GM19324 (cell line): ENCODE data around the gene BMERB1.
"Not testable (repeated sequence)": the region's sequence is repeated elsewhere in the genome, so short reads cannot be mapped to it uniquely, and the experiment has no call there.

Experiments
- ATAC-seq: cut with Tn5 transposase; IDR thresholded peaks from one replicate; pipeline ENCODE4 v1.9.1; 2021; ENCODE audit warnings: mild to moderate bottlenecking, moderate library complexity; ENCODE audit not compliant: unreplicated experiment, low FRiP score

BMERB1 gene

DNA sequence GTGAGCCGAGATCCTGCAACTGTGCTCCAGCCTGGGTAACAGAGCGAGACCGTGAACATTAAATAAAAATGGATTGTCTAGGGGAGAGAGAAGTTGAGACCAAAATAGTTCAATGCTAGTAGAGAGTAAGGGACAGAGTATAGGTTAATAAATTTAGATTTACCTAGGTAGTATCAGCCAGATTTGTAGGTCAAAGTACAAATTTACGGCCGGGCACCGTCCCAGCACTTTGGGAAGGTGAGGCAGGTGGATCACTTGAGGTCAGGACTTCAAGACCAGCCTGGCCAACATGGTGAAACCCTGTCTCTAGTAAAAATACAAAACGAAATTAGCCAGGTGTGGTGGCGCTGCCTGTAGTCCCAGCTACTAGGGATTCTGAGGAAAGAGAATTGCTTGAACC lies 12.2 kb upstream of the BMERB1 start:
- no peak for ATAC-seq

DNA sequence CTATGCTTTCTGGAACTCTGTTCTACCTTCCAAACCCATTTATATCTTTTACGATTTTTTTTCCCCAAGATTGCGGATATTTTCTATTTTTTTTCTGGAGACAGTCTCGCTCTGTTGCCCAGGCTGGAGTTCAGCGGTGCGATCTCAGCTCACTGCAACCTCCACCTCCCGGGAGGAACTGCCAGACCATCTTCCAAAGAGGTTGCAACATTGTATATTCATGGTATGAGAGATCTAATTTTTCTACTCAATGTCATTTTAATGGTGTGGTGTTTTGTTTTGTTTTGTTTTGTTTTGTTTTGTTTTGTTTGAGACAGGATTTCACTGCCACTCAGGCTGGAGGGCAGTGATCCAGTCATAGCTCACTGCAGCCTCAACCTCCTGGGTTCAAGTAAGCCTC lies 8.5 kb upstream of the BMERB1 start:
- no peak for ATAC-seq

DNA sequence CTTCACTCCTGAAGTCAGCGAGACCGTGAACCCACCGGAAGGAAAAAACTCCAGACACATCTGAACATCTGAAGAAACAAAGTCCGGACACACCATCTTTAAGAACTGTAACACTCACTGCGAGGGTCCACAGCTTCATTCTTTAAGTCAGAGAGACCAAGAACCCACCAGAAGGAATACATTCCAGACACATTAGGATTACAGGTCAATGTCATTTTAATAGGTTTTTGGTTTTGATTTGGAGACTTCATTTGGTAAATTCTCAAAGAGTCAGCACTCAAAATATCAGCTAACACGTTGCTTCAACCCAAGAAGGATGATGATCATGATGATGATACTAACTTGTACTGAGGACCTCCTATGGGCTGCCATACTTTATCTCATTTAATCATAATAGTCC lies 7.6 kb upstream of the BMERB1 start:
- ATAC-seq: no peak

DNA sequence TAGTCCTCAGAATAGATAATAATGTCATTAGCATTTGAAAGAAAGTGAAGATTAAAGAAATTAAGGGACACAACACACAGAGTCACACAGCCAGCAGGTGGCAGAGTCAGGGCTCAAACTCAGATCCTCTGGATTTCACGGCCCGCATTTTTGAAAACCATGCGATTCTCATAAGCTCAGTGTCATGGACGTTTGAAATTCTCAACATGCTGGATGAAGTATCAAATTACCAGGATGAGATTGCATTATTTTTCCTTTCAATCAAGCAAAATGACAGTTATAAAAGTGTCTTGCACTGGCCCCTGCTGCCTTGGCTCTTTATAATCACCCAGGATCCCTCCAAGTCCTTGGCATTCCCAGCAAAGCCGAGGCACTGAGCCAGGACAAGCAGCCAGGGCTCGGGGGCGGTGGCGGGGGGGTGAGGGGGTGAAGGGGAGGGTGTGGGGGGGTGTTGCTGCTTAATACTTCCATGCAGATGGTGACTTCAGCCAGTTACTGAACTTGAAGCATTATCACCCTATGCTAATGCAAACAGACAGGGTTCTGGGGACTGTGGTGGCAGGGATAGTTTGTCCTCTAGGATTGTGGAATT lies 6.6 kb upstream of the BMERB1 start:
- ATAC-seq: no peak

DNA sequence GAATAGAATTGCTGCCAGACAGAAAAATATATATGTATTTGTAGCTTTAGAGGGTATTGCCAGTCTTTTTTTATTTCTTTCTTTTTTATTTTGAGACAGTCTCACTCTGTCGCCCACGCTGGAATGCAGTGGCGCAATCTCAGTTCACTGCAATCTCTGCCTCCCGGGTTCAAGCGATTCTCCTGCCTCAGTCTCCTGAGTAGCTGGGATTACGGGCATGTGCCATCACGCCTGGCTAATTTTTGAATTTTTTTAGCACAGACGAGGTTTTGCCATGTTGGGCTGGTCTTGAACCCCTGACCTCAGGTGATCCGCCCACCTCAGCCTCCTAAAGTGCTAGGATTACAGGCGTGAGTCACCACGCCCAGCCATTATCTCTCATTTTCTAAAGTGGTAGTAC lies 3.5 kb upstream of the BMERB1 start:
- ATAC-seq: not testable (repeated sequence)

DNA sequence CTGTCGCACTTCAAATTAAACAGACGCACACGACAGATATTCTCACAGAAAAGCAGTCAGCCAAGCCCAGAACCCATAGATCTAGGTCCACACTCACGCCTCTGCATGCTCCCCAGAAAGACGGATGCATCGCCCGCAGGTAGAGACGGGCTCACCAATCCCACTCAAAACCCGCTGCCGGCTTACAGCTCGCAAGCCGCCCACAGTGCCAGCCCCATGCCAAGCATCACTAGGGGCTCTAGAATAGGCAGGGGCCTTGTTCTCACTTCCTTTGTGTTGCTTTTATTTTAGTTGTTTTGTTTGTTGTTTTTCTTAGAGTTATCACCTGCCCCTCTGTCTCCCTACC lies 336 bp upstream of the BMERB1 start:
- ATAC-seq: no peak

DNA sequence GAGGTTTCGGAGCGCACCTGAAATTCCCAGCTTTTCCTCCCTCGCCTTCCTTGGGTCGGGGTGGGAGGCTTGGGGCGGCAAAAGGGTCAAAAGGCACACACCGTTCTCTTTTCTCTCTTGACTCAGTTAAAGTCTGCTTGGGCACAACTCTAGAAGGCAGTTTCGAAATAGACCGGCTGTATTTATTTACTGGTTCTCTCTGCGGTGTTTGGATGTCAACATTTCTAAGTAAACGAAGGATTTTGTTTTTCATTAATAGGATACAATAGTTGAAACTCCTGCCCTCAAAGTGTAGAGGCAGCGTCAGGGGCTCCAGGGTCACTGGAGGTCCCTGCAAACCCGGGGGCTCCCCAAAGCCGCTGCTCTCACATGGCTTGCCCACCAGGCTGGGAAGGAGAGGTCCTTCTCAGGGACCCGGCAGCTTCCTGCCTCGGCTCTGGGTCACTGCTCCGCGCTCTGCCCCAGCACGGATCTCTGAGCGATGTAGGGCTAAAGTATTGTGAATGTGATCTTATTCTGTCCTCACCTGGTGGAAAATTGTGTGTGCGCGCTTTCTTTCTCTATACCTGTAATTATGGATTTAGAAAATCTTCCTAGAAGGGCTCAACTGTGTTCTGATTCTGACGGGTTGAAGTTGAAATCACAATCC lies 952 bp downstream of the BMERB1 start:
- no peak for ATAC-seq

DNA sequence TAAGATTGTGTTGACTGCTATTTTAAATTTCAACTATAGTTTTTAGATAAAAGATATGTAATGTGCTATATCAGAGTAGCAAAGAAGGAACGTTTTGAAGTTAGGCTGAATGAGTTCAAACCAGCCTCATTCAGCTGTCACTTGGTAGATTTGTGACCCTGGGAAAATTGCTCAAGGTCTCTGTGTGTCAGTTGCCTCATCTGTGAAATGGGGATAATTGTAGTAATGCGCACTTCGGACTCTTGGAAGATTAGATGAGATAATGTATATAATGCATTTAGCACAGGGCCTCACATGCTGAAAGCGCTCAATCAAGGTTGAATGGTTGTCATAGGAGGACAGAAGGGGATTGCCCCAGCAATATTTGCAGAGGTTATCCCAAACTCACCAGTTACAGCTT lies 4.7 kb downstream of the BMERB1 start:
- ATAC-seq: no peak

DNA sequence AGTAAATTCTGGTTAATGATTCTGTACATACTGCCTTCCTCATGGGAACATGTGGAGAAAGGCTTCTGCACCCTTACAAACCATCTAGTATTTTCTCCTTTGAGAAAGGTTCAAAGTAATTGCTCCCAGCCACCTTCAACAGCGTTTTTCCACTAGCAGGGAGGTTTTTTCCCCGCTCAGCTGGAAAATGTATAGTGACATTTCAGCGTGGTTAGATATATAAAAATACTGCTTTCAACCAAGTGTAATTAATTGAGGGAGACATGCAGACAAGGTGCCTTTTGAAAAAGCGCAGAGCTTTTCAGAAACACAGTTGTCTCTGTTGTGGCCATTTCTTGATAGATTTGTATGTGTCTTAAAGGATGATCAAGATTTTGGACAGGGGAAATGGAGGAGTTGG lies 5.1 kb downstream of the BMERB1 start:
- no peak for ATAC-seq

DNA sequence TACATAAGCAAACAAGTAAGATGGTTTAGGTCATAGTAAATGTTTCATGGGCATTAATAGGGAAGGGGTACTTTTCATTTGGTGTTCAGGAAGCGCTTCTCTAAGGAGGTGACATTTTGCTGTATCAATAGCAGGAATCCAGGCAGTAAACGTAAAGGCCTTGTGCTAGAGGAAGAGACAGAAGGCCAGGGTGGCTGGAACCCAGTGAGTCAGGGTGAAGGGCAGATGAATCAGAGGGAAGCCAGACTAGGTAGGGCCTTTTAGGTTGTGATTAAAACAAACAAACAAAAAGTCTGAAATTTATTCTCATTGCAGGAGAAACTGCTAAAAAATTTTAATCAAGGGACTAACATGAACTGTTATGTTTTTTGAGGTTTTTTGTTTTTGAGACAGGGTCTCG lies 6.5 kb downstream of the BMERB1 start:
- ATAC-seq: no peak

DNA sequence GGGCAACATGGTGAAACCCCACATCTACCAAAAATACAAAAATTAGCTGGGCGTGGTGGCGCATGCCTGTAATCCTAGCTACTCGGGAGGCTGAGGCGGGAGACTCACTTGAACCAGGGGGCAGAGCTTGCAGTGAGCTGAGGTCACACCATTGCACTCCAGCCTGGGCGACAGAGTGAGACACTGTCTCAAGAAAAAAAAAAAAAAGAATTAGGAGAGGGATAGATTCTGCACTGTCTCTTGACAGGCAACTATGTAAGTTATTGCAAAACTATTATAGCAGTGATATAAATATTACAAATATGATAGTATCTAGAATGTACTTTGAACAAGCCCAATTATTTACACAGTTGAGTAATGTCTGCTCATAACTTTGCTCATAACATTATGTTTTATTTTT lies 7.8 kb downstream of the BMERB1 start:
- not testable (repeated sequence) for ATAC-seq

DNA sequence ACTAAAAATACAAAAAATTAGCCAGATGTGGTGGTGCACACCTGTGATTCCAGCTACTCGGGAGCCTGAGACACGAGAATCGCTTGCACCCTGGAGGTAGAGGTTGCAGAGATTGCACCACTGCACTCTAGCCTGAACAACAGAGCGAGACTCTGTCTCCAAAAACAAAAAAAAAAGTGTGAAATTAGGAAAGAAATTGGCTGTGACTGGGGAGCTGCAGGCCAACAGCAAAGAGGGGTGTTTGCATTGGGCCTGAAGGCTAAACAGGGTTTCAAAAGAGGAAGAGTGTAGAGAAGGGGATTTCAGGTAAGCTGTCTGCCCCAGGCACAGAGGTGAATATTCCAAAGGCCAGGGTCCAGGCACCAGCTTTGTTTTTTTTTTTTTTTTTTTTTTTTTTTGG lies 9.4 kb downstream of the BMERB1 start:
- no peak for ATAC-seq

DNA sequence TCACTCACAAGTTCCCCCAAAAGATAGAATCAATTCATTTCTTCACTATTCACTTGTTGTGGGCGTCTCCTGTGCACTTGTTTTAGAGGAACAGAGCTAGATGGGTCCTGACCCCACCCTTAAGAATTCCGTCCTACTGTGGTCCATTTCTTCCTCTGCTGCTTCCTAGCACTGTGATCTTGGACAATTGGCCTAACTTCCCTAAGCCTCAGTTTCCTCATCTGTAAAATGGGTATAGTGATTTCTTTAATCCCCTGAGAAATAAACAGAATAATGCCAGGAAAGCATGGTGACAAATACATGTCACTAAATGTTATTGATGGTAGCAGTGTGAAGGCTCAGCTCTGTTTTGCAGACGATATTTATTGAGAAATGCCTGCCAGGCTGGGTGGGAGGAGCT lies 9.9 kb downstream of the BMERB1 start:
- ATAC-seq: no peak

DNA sequence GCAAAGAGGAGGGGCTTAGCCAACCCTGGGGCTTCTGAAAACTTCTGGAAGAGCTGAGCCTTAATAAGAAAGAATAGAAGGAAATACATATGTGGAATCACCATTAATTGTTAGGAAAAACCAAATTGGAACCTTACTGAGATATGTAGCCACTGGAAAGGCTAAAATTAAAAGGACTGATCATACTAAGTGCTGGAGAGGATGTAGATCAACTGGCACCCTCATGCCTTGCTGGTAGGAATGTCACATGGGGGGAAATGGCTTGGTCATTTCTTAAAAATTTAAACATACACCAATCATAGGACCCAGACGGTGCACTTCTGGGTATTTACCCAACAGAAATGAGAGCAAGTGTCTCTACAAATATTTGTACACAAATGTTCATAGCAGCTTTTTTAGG lies 11.1 kb downstream of the BMERB1 start:
- ATAC-seq: no peak

DNA sequence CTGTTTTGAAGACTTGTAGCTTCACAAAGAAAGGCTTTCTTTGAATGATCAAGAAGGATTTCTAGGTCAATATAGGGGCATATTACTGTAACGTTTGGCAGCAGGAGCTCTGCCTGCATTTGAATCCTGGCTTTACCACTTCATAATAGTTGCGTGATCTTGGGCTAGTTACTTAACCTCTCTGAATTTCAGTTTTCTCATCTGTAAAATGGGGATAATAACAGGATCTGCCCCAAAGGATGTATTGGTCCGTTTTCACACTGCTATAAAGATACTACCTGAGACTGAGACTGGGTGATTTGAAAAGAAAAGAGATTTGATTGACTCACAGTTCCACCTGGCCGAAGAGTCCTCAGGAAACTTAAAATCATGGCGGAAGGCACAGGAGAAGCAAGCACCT lies 12.5 kb downstream of the BMERB1 start:
- no peak for ATAC-seq

DNA sequence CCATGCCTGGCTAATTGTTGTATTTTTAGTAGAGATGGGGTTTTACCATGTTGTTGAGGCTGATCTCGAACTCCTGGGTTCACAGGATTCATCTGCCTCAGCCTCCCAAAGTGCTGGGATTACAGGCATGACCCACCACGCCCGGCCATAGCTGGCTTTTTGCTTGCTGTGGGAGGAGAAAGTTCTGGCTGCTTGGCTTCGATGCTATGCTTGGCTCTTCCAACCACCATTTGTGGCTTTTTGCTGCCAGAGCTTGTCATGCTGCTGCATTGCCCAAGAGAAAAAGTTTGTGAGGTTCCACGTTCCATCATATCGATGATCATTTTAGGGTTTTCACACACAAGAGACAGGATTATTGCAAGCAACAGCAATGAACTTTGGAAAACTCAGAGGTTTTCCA lies 16.2 kb downstream of the BMERB1 start:
- ATAC-seq: no peak

DNA sequence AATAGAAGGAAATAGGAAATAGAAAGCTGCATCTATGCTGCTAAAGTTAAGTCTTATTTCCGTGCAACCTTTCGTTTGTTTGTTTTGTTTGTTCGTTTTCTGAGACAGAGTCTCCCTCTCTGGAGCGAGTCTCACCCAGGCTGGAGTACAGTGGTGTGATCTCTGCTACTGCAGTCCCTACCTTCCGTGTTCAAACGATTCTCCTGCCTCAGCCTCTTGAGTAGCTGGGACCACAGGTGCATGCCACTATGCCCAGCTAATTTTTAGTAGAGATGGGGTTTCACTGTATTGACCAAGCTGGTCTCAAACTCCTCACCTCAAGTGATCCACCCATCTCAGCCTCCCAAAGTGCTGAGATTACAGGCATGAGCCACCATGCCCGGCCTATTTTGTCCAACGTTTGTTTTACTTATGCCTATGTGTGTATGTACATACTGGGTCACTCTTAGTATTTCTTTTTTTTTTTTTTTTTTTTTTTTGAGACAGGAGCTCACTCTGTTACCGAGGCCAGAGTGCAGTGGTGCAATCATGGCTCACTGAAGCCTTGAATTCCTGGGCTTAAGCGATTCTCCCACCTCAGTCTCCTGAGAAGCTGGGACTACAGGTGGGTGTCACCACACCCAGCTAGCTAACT lies 16.8 kb downstream of the BMERB1 start:
- ATAC-seq: no peak

DNA sequence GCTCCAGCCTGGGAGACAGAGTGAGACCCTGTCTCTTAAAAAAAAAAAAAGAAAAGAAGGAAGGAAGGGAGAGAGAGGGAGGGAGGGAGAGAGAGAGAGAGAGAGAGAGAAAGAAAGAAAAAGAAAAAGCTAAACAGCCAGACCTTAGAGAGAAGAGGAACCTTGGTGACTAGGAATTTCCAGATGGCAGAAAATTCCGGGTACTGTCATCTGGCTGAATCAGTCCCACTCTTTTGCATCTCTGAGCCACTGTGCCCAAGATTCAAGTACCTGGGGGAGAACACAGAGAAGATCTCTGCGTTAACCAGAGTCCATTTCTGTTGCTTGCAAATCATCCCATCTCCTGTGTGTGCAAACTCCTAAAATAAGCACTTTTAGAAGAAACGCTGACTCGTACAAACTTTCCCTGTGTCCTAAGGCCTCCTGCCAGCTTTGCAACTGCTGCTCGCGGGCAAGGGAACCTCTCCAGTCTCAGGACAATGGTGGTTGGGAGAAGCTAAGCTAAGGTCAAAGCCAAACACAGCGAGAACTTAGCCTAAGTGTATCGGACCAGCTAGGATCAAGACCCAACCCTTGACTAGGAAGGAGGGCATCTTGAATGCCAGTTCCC lies 18.0 kb downstream of the BMERB1 start:
- ATAC-seq: no peak

DNA sequence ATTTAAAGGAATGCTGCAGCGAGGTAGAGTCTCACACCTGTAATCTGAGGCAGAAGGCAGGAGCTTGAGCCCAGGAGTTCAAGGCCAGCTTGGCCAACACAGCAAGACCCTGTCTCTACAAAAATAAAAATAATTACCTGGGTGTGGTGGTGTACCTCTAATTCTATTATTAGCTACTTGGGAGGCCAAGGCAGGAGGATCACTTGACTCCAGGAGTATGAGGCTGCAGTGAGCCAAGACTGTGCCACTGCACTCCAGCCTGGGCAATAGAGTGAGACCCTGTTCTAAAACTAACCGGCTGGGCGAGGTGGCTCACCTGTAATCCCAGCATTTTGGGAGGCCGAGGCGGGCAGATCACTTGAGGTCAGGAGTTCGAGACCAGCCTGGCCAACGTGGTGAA lies 18.9 kb downstream of the BMERB1 start:
- ATAC-seq: not testable (repeated sequence)

DNA sequence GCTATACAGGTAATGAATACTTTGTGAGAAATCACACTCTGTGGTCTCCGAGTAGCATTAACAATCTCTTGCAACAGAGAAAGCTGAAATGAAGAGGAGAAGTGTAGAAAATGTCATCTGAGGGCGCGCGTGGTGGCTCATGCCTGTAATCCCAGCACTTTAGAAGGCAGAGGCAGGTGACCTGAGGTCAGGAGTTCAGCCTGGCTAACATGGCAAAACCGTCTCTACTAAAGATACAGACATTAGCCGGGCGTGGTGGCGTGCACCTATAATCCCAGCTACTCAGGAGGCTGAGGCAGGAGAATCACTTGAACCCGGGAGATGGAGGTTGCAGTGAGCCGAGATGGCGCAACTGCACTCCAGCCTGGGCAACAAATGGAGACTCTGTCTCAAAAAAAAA lies 20.5 kb downstream of the BMERB1 start:
- ATAC-seq: not testable (repeated sequence)

DNA sequence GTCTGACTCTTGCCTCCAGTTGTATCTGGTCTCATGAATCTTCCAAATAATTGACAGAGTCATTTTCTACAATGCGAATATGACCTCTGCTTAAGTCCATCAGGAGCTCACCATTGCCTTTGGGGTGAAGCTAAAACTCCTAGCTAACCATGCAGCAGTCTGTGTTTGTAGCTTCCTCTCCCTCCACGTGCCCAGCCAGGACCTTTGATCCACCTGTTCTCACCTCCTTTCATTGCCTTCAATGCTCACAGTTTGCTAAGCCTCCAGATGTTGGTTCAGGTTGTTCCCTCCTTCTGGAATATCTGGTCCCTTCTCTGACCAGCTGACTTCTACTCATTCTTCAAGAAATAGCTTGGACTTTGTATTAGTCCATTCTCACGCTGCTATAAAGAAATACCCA lies 23.0 kb downstream of the BMERB1 start:
- ATAC-seq: no peak

DNA sequence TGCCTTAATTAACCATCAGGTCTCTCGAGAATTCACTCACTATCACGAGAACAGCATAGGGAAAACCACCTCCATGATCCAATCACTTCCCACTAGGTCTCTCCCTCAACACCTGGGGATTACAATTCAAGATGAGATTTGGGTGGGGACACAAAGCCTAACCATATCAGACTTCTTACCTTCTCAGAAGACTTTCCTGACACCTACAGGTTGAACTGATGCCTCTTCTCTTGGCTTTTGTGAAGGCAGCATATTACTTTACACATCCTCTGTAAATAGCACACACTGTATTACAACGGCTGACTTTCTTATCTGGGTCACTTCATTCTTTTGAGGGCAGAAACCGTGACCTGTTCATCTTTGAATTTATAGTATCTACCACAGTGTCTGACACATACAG lies 23.6 kb downstream of the BMERB1 start:
- ATAC-seq: no peak
